Heart left ventricle (tissue), 16 donors: ENCODE data around the gene CCDC136. TPM values are rescaled to one million over a fixed set of nuclear protein-coding genes. Genes with fewer than 3 reads are reported as not detected.

Experiments
- ATAC-seq, 4 donors: fragments of 200-7000 bp; cut with Tn5 transposase; one replicate each; pipeline ENCODE4 v1.9.1; 2020 to 2022; ENCODE audit warnings: moderate library complexity in 4 of 4, mild to moderate bottlenecking in 3 of 4, moderate number of reproducible peaks in 1 of 4
- DNase-seq, 5 donors: peaks; one replicate each; pipeline ENCODE4 v3.0.0-alpha.2; 2020
- H3K27ac ChIP-seq, 12 donors: fragments of 200-600 bp; sonication (generic) in 4 of 12; one replicate each; pipeline versions ENCODE4 v1.5.0 to v1.8.0; 2016 to 2022; ENCODE audit warnings: mild to moderate bottlenecking in 2 of 12
- H3K27me3 ChIP-seq, 9 donors: fragments of 200-600 bp; sonication (generic) in 2 of 9; one replicate each; pipeline versions ENCODE4 v1.5.1 to v1.8.0; 2016 to 2022; ENCODE audit warnings: mild to moderate bottlenecking in 3 of 9
- H3K36me3 ChIP-seq, 9 donors: fragments of 200-600 bp; sonication (generic) in 2 of 9; one replicate each; pipeline versions ENCODE4 v1.5.0 to v1.8.0; 2018 to 2022; ENCODE audit warnings: mild to moderate bottlenecking in 2 of 9
- H3K4me1 ChIP-seq, 12 donors: fragments of 200-600 bp; sonication (generic) in 4 of 12; one replicate each; pipeline versions ENCODE4 v1.5.0 to v1.8.0; 2016 to 2022; ENCODE audit warnings: mild to moderate bottlenecking in 3 of 12
- H3K4me3 ChIP-seq, 12 donors: fragments of 200-600 bp; sonication (generic) in 4 of 12; one replicate each; pipeline versions ENCODE4 v1.5.0 to v1.8.0; 2017 to 2022; ENCODE audit warnings: mild to moderate bottlenecking in 9 of 12, moderate library complexity in 4 of 12
- H3K9me3 ChIP-seq, 12 donors: fragments of 200-600 bp; sonication (generic) in 4 of 12; one replicate each; pipeline versions ENCODE4 v1.5.0 to v1.8.0; 2016 to 2022; ENCODE audit warnings: mild to moderate bottlenecking in 1 of 12
- CTCF ChIP-seq, 12 donors: fragments of 200-600 bp; sonication (generic) in 4 of 12; IDR thresholded peaks; one replicate each; pipeline versions ENCODE4 v1.5.0 to v1.8.0; 2018 to 2022; ENCODE audit warnings: antibody characterized with exemption in 12 of 12, mild to moderate bottlenecking in 5 of 12
- POLR2A ChIP-seq, 2 donors: fragments of 450-650 bp; IDR thresholded peaks; one replicate each; pipeline ENCODE4 v1.6.1; 2017; ENCODE audit warnings: antibody characterized with exemption in 2 of 2, mild to moderate bottlenecking in 2 of 2, moderate library complexity in 2 of 2
- WGBS, 4 donors: extraction: QIAGEN DNeasy Blood & Tissue Kit in 2 of 4; methylation state at CpG; one replicate each; pipeline versions ENCODE4 v1.1.5 to v1.1.7; 2013 to 2018; 5-methylcytosine and 5-hydroxymethylcytosine counted together
- intact Hi-C, 10 donors: fragments of 100-400 bp; cut with DNase I; formaldehyde crosslinking; loops; one replicate each; pipeline versions ENCODE4 v1.11.1 to v1.14.2; 2022
- polyA plus RNA-seq, 2 donors: library from polyadenylated mRNA; stranded (reverse); fragments of 200-250 nt; gene quantifications; one replicate each; pipeline ENCODE4 v1.2.3, GENCODE V29; 2013
- total RNA-seq, 9 donors: library from RNA; depleted of rRNA in 2 of 9; stranded (reverse); fragments of >200 nt in 2 of 9; fragmentation: NEBNext Ultra II Directional in 3 of 9; extraction: Animal tissue kit (Norgen Biotek cat#: 25700) in 3 of 9; gene quantifications; one replicate each; pipeline versions ENCODE4 v1.1.0 to v1.2.4, GENCODE V29; 2016 to 2023
- donor health status: ischemic (EF 13 %, LVEDD 7.1; RV severe dilation, severe dysfunction).
- donor health status: healthy with polysubstance abuse.
- donor health status: DM: no; HTN: yes; CAD: no.
- donor health status: DM: no; HTN: no; CAD: no.
- donor health status: ischemic (EF 25% LVEDD 6.9; RV normal size, moderate dysfunction).
- donor health status: ischemic (EF 25% LVEDD 5.7; RV mildly dilated, moderate dysfunction).
- donor health status: healthy.
- donor health status: DM: yes; HTN: yes; CAD: no.
- donor health status: ischemic (EF 35%, LVEDD 5.7; RV mildly dilated, moderate dysfunction).
- donor health status: nonischemic (EF 11% LVEDD 7.7; RV severe dilation, severe dysfunction).
- donor health status: DM: yes; HTN: yes; CAD: no.
- donor health status: PGD.
- donor health status: ischemic (EF 29% LVEDD 5.4; RV normal size, mild dysfunction).
- donor health status: nonischemic (EF 23%, LVEDD 6.1; RV moderate dilation, normal function).

The CCDC136 gene
- total and polyA plus RNA-seq, 11 donors = 6.4 to 22.8 (median 10.4) TPM

GRCh38 chr7:128860158-128861073 lies 68.6 kb downstream of the CCDC136 start:
- Histone ChIP-seq H3K9me3 (no peaks in the 10 kb centered on the region), H3K4me3 (no peak overlapping the region), H3K27ac (peak overlapping the region in 11 of 12 donors; percentile 33 to 81 (median 60)), H3K27me3 (no peaks in the 10 kb centered on the region), H3K4me1 (peaks cover 3 to 62% (median 43%) of the 10 kb centered on the region in 12 donors), H3K36me3 (peaks cover 0 to 41% (median 25%) of the 10 kb centered on the region in 9 donors)
- WGBS, 4 donors = 23 to 39% (median 33%) methylated on average over 10 of the region's 10 CpGs
- peak in 1 of 5 donors; percentile 58 for DNase-seq
- ATAC-seq = peak in 3 of 4 donors; percentile 1 to 7 (median 2)
- intact Hi-C loops = loop anchor here in 5 of 10 donors (5.0 to 10.0 kb wide), 5 partner anchors 66 to 123 kb away; partner anchors contain the start of genes CALU (in 2 of the 5) and CCDC136 (in 2 of the 5)
- TF ChIP-seq POLR2A (IDR thresholded peaks at IDR 0.05) (no peak), CTCF (IDR thresholded peaks at IDR 0.05) (peak in 9 of 12 donors; percentile 8 to 42 (median 28))

- ATAC-seq = no peak
- Histone ChIP-seq H3K9me3 (no peaks in the 10 kb centered on the region), H3K27ac (peak overlapping the region in 7 of 12 donors; percentile 21 to 87 (median 77)), H3K4me3 (peak overlapping the region in 10 of 12 donors; percentile 67 to 91 (median 82)), H3K27me3 (no peaks in the 10 kb centered on the region), H3K36me3 (peaks cover 0 to 28% (median 17%) of the 10 kb centered on the region in 9 donors), H3K4me1 (peaks cover 3 to 58% (median 43%) of the 10 kb centered on the region in 12 donors)
- TF ChIP-seq POLR2A (IDR thresholded peaks at IDR 0.05) (no peak), CTCF (IDR thresholded peaks at IDR 0.05) (no peak)
- no peak for DNase-seq
- 67 to 74% (median 72%) methylated on average over 15 of the region's 15 CpGs for WGBS, 4 donors
- intact Hi-C loops = loop anchor here in 5 of 10 donors (2.0 to 10.0 kb wide), 6 partner anchors 29 to 125 kb away; partner anchors contain the start of genes CALU (in 2 of the 5) and CCDC136 (in 2 of the 5)
Observed at GRCh38 chr7:128861957-128862570, 70.3 kb downstream of the CCDC136 start.

- TF ChIP-seq CTCF (IDR thresholded peaks at IDR 0.05) (peak in 1 of 12 donors; percentile 5), POLR2A (IDR thresholded peaks at IDR 0.05) (peak in 1 of 2 donors; percentile 79)
- peaks cover 3 to 58% (median 43%) of the 10 kb centered on the region in 12 donors for H3K4me1 ChIP-seq
- DNase-seq (peak; percentile 97 to 100 (median 98)), ATAC-seq (peak; percentile 80 to 87 (median 84))
- peak within 1 kb of the TSS; percentile 39 to 91 (median 82) for H3K4me3 ChIP-seq
- no peaks in the 10 kb centered on the region for H3K27me3 ChIP-seq
- H3K9me3 ChIP-seq = no peaks in the 10 kb centered on the region
- H3K27ac ChIP-seq = peak within 1 kb of the TSS in 11 of 12 donors; percentile 47 to 87 (median 73)
- intact Hi-C loops = loop anchor here in 5 of 10 donors (2.0 to 10.0 kb wide), 6 partner anchors 30 to 126 kb away; partner anchors contain the start of genes CALU (in 2 of the 5) and CCDC136 (in 2 of the 5)
- H3K36me3 ChIP-seq = peaks cover 0 to 24% (median 17%) of the 10 kb centered on the region in 9 donors
- 0 to 1% (median 0%) methylated on average over 43 to 65 of the region's 65 CpGs for WGBS, 4 donors
Observed at GRCh38 chr7:128862571-128863432, 71.0 kb downstream of the CCDC136 start, which contains the start of gene ATP6V1F. Gene ATP6V1F (plus strand): TSS chr7:128862856. CDS start chr7:128862905, 49 bp downstream.
